Sciatic nerve (tissue), 2 donors: ENCODE measurements around the gene LRPAP1. TPM values are rescaled to one million over a fixed set of nuclear protein-coding genes. Genes with fewer than 3 reads are reported as not detected.
"Not testable (repeated sequence)": the region's sequence is repeated elsewhere in the genome, so short reads cannot be mapped to it uniquely, and the experiment has no call there.

ENCODE experiments used
- ATAC-seq: fragments of 200-7000 bp; cut with Tn5 transposase; one replicate; pipeline ENCODE4 v1.9.1; 2020; ENCODE audit warnings: mild to moderate bottlenecking, moderate library complexity
- DNase-seq: peaks from one replicate; pipeline ENCODE4 v3.0.0-alpha.2; 2020; ENCODE audit warnings: low spot score
- intact Hi-C: fragments of 100-400 bp; cut with DNase I; formaldehyde crosslinking; loops from one replicate; pipeline ENCODE4 v1.14.2; 2022
- total RNA-seq: library from RNA; stranded (reverse); fragmentation: NEBNext Ultra II Directional; extraction: Animal tissue kit (Norgen Biotek cat#: 25700); gene quantifications from one replicate; pipeline ENCODE4 v1.2.1, GENCODE V29; 2021
- donor health status: DM: no; HTN: no; CAD: no.
- donor health status: DM: no; HTN: no; CAD: no.

Gene LRPAP1
- total RNA-seq, 1 donor from 2014 or later = 105 TPM

GRCh38 chr4:3512279-3512678, 19.9 kb downstream of the LRPAP1 start:
- intact Hi-C loops = no loop called here
- DNase-seq (no peak), ATAC-seq (peak; percentile 21)

- DNase-seq, intact Hi-C loops, ATAC-seq: not testable (repeated sequence)
Measured at GRCh38 chr4:3511601-3512000, 20.6 kb downstream of the LRPAP1 start.

- DNase-seq = no peak
- no peak for ATAC-seq
- intact Hi-C loops = no loop called here
Measured at GRCh38 chr4:3511187-3511586, 21.0 kb downstream of the LRPAP1 start.

- ATAC-seq (no peak), DNase-seq (no peak)
- intact Hi-C loops = no loop called here
Measured at GRCh38 chr4:3510481-3510880, 21.7 kb downstream of the LRPAP1 start.

GRCh38 chr4:3508542-3508941, 23.7 kb downstream of the LRPAP1 start:
- DNase-seq = no peak
- ATAC-seq = no peak
- intact Hi-C loops = no loop called here

GRCh38 chr4:3505231-3505630, 27.0 kb downstream of the LRPAP1 start:
- no peak for DNase-seq
- intact Hi-C loops = no loop called here
- no peak for ATAC-seq

- ATAC-seq (no peak), DNase-seq (no peak)
- intact Hi-C loops = no loop called here
Measured at GRCh38 chr4:3502941-3503936, 29.0 kb downstream of the LRPAP1 start.

GRCh38 chr4:3501825-3502425, 30.3 kb downstream of the LRPAP1 start:
- intact Hi-C loops = no loop called here
- no peak for ATAC-seq
- DNase-seq = no peak

- DNase-seq (no peak), ATAC-seq (no peak)
- intact Hi-C loops = no loop called here
Measured at GRCh38 chr4:3501126-3501824, 30.9 kb downstream of the LRPAP1 start.

GRCh38 chr4:3500634-3501101, 31.6 kb downstream of the LRPAP1 start:
- DNase-seq (no peak), ATAC-seq (no peak)
- intact Hi-C loops = no loop called here

- ATAC-seq = no peak
- intact Hi-C loops = no loop called here
- DNase-seq = no peak
Measured at GRCh38 chr4:3500111-3500510, 32.1 kb downstream of the LRPAP1 start.

- intact Hi-C loops = no loop called here
- DNase-seq (no peak), ATAC-seq (peak; percentile 6)
Measured at GRCh38 chr4:3499710-3500109, 32.5 kb downstream of the LRPAP1 start.

- ATAC-seq (no peak), DNase-seq (no peak)
- intact Hi-C loops = no loop called here
Measured at GRCh38 chr4:3498901-3499510, 33.2 kb downstream of the LRPAP1 start.

- no peak for ATAC-seq
- no peak for DNase-seq
- intact Hi-C loops = no loop called here
Measured at GRCh38 chr4:3498407-3498806, 33.8 kb downstream of the LRPAP1 start.

- ATAC-seq = peak; percentile 11
- intact Hi-C loops = no loop called here
- no peak for DNase-seq
Measured at GRCh38 chr4:3497523-3498389, 34.5 kb downstream of the LRPAP1 start.

- intact Hi-C loops = no loop called here
- no peak for ATAC-seq
- DNase-seq = no peak
Measured at GRCh38 chr4:3497095-3497494, 35.1 kb downstream of the LRPAP1 start.

- ATAC-seq (no peak), DNase-seq (no peak)
- intact Hi-C loops = no loop called here
Measured at GRCh38 chr4:3496021-3496420, 36.2 kb downstream of the LRPAP1 start.

GRCh38 chr4:3495204-3495975, 36.8 kb downstream of the LRPAP1 start:
- DNase-seq = no peak
- intact Hi-C loops = no loop called here
- ATAC-seq = no peak
